Cardiac fibroblast (primary cell): ENCODE data around the gene CHAF1B.
A peak's percentile ranks its signal among the peaks of the same experiment; 100 is the strongest.

ENCODE experiments used
- DNase-seq, 2 donors: peaks; one replicate each; pipeline versions ENCODE4 v3.0.0 to v3.0.0-alpha.2; 2010; ENCODE audit warnings: low read depth in 2 of 2
- H3K4me3 ChIP-seq, 2 donors: replicated peaks in 1 of 2; 1 replicate in 1 of 2; 2 replicates in 1 of 2; pipeline ENCODE4 v1.5.1; 2011; ENCODE audit warnings: low read depth in 2 of 2, low read length in 2 of 2, mild to moderate bottlenecking in 2 of 2, moderate library complexity in 1 of 2
- TF ChIP-seq, protein P1 (sequence below): IDR thresholded peaks from one replicate; pipeline ENCODE4 v1.5.1; 2011; ENCODE audit warnings: low read depth, mild to moderate bottlenecking, low read length, inconsistent platforms

Gene CHAF1B

DNA sequence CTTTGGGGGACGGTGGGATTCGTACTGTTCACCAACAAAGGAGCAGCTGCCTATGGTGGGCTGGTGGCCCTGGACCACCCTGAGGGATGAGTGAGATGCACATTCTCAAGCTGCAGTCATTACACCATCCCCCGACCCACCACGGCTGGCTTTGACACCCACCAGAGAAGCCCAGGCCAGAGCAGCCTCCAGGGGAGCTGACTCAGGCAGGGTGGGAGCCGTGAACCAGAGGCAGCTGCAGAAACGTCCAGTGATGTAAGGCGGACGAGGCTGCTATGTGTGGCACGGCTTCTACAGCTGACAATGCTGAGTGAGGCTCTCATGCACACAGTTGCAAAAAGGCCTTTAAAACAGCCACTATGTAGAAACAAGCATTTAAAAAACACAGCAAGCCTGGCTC, 40.1 kb downstream of the CHAF1B start:
- DNase-seq, result peak in 1 of 2 donors; percentile 61
- H3K4me3 ChIP-seq, result no peak overlapping the region
- TF ChIP-seq, protein P1, sequence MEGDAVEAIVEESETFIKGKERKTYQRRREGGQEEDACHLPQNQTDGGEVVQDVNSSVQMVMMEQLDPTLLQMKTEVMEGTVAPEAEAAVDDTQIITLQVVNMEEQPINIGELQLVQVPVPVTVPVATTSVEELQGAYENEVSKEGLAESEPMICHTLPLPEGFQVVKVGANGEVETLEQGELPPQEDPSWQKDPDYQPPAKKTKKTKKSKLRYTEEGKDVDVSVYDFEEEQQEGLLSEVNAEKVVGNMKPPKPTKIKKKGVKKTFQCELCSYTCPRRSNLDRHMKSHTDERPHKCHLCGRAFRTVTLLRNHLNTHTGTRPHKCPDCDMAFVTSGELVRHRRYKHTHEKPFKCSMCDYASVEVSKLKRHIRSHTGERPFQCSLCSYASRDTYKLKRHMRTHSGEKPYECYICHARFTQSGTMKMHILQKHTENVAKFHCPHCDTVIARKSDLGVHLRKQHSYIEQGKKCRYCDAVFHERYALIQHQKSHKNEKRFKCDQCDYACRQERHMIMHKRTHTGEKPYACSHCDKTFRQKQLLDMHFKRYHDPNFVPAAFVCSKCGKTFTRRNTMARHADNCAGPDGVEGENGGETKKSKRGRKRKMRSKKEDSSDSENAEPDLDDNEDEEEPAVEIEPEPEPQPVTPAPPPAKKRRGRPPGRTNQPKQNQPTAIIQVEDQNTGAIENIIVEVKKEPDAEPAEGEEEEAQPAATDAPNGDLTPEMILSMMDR, result no peak

DNA sequence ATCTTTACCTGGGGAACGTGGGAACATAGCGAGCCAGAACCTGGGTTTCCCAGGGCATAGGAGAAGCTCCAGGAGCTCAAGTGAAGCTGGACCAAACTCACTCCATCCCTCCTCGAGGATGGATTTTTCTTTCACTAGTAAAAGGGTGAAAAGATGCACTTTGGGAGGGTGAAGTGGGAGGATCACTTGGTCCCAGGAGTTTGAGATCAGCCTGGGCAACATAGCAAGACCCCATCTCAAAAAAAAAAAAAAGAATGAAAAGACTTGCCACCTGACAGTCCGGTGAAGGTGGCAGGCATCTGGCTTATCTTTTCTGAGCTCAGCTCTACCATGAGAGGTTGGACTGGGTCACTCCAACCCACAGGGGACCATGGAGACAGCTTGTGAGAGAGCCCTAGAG, 42.3 kb downstream of the CHAF1B start:
- H3K4me3 ChIP-seq, result no peak overlapping the region
- TF ChIP-seq, protein P1, result no peak
- DNase-seq, result no peak

DNA sequence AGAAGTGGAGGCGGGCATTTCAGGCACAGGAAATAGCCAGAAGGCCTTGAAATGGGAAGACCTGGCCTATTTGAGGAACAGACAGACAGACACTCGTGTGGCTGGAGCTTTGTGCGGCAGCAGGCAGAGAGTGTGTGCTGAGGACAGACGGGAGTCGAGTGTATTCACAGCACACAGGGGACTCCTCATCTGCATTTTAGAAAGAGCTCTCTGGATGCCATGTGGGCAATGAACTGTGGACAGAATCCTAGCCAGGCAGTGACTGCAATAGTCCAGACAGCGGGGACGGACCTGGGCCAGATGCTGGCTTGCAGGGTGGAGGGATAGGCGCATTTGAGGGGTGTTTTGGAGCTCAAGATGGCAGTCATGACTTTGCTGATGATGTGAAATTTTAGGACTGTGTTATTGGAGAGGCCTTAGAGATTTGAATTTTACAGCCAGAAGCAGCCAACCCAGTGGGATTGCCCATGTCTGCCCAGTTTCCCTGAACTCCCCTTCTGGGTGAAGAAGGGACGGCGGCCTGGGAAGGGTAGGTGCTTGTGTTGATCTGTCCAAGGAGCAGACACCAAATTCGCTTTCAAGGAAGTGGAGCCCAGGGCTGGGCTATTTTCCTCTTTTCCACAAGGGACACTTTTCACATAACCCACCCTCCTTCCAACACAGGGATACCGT, 43.7 kb downstream of the CHAF1B start:
- TF ChIP-seq, protein P1, result no peak
- peak in 1 of 2 donors; percentile 39 for DNase-seq
- H3K4me3 ChIP-seq, result peak overlapping the region in 1 of 2 donors; percentile 53

DNA sequence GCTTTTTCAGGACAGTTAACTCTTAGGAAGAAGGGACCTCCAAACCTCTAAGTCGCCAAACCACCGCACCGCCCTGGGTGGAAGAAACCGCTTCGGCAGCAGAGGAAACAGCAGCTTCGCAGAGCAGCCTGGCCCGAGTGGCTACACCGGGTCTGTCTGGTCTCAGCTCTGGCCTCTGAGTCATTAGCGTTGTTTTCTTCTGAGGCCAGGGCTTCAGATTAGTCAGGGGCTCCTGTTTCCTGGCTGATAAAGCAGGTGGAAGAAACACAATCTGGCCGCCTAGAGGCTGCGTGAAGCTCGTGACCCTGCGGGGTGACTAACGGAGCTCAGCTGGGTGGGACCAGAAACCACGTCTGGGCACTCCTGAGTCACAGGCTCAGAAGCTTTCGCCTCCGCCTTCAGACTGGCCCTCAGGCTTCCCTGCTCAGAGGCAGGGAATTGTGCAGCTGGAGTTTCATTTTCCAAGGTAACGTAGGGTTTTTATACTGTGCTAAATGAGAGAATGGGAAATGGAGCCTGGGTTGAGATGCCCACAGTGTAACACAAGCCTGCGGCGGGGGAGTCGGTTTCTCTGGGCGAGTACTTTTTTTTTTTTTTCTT, 44.9 kb downstream of the CHAF1B start:
- TF ChIP-seq, protein P1, result no peak
- peak; percentile 96 to 100 for DNase-seq
- peak overlapping the region; percentile 27 to 63 for H3K4me3 ChIP-seq

DNA sequence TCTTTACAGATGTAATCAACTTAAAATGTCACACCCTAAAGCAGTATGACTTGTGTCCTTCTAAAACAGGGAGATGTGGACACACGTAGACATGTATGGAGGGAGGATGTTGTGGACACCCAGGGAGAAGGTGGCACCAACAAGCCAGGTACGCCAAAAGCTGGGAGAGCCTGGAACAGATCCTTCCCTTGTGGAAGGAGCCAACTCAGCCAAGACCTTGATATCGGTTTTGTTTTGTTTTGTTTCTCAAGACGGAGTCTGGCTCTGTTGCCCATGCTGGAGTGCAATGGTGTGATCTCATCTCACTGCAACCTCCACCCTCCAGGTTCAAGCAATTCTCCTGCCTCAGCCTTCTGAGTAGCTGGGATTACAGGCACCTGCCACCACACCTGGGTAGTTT, 45.6 kb downstream of the CHAF1B start:
- TF ChIP-seq, protein P1, result no peak
- DNase-seq, result peak; percentile 37 to 68
- peak overlapping the region in 1 of 2 donors; percentile 63 for H3K4me3 ChIP-seq

DNA sequence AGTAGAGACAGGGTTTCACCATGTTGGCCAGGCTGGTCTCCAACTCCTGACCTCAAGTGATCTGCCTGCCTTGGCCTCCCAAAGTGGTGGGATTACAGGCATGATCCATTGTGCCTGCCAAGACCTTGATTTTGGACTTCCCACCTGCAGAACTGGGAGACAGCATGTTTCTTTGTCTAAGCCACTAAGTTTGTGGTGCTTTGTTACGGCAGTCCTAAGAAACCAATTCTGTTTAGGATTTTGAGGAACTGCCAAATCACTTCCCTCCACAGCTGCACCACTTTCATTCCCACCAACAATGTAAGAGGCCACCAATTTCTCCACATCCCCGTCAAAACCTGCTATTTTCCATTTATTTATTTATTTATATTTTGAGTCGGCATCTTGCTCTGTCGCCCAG, 46.1 kb downstream of the CHAF1B start:
- TF ChIP-seq, protein P1, result no peak
- no peak for DNase-seq
- H3K4me3 ChIP-seq, result peak overlapping the region in 1 of 2 donors; percentile 63
